Measurements from ENCODE around the gene DEDD.

Gene DEDD

GRCh38 chr1:161111527-161111926, 20.9 kb downstream of the DEDD start:
- no peak overlapping the region for H3K4me3 ChIP-seq (ENCODE audit: low read depth, low read length)
- peaks cover 3% of the 10 kb centered on the region; the same call in 1 of the 2 replicates for H3K36me3 ChIP-seq
- H3K4me1 ChIP-seq: no peaks in the 10 kb centered on the region
- no peak for DNase-seq
- H3K27me3 ChIP-seq: no peaks in the 10 kb centered on the region
- no peaks in the 10 kb centered on the region for H3K9me3 ChIP-seq
- TF ChIP-seq CTCF (IDR thresholded peaks at IDR 0.05; ENCODE audit: low read depth, low read length): no peak

DNA sequence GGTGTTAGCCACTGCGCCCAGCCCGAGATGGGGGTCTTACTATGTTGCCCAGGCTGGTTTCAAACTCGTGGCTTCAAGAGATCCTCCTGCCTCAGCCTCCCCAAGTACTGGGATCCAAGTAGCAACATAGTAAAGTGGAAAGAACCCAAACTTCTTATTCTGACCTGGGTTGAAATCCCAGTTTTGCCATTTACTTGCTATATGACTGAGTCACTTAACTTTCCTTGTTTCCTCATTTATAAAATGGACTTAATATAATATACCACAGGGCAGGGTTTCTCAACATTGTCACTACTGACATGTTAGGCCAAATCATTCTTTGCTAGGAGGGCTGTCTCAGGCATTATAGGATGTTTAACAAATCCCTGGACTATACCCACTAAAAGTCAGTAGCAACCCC, 21.4 kb downstream of the DEDD start:
- H3K4me1 ChIP-seq: no peaks in the 10 kb centered on the region
- no peak overlapping the region for H3K4me3 ChIP-seq (ENCODE audit: low read depth, low read length)
- no peak for DNase-seq
- no peaks in the 10 kb centered on the region for H3K27me3 ChIP-seq
- no peaks in the 10 kb centered on the region for H3K9me3 ChIP-seq
- TF ChIP-seq CTCF (IDR thresholded peaks at IDR 0.05; ENCODE audit: low read depth, low read length): no peak
- H3K36me3 ChIP-seq: peaks cover 3% of the 10 kb centered on the region; the same call in 1 of the 2 replicates

GRCh38 chr1:161106431-161106830, 26.0 kb downstream of the DEDD start:
- no peak for DNase-seq
- Histone ChIP-seq H3K36me3 (peaks cover 12% of the 10 kb centered on the region), H3K4me1 (no peaks in the 10 kb centered on the region), H3K27me3 (no peaks in the 10 kb centered on the region), H3K9me3 (no peaks in the 10 kb centered on the region), H3K4me3 (ENCODE audit: low read depth, low read length) (no peak overlapping the region)
- TF ChIP-seq CTCF (IDR thresholded peaks at IDR 0.05; ENCODE audit: low read depth, low read length): no peak

- no peak for TF ChIP-seq CTCF (IDR thresholded peaks at IDR 0.05; ENCODE audit: low read depth, low read length)
- no peaks in the 10 kb centered on the region for H3K4me1 ChIP-seq
- H3K4me3 ChIP-seq (ENCODE audit: low read depth, low read length): no peak overlapping the region
- no peaks in the 10 kb centered on the region for H3K9me3 ChIP-seq
- no peaks in the 10 kb centered on the region for H3K27me3 ChIP-seq
- DNase-seq: no peak
- H3K36me3 ChIP-seq: peaks cover 19% of the 10 kb centered on the region
Observed at GRCh38 chr1:161100556-161100955, 31.9 kb downstream of the DEDD start.

DNA sequence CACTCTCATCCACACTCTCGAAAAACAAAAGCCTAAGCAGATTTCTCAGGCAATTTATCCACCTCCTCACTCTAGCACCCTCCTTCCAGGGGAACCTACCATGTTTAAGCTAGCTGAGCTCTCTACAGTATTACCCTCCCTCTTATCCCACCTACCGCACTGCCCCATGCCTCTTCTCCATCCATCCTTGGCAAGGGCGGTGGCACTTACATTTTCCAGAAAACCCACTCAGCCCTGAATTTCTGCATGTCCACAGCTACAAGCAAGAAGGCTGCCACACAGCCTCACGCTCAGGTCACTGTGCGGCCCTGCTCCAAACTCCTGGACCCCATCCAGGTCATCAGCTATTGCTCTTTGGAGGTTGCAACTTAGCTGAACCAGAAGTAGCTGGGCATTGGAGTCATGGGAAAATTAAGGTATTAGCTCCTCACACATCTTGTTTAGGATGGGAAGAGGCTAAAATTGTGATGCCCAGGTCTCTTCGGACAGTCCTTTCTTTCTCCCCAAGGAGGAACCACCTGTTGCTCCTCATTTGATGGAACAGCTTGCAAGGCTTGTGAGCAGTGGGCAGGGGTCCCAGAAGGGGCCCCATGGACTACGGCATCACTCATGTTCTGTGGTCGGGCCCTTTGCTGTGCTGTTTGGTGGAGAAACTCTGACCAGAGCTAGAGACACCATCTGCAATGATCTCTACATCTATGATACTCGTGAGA, 33.2 kb downstream of the DEDD start:
- TF ChIP-seq CTCF (IDR thresholded peaks at IDR 0.05; ENCODE audit: low read depth, low read length): no peak
- H3K4me1 ChIP-seq: no peaks in the 10 kb centered on the region
- DNase-seq: no peak
- H3K36me3 ChIP-seq: peaks cover 19% of the 10 kb centered on the region
- peak overlapping the region; percentile 76 for H3K4me3 ChIP-seq (ENCODE audit: low read depth, low read length)
- no peaks in the 10 kb centered on the region for H3K9me3 ChIP-seq
- H3K27me3 ChIP-seq: no peaks in the 10 kb centered on the region

DNA sequence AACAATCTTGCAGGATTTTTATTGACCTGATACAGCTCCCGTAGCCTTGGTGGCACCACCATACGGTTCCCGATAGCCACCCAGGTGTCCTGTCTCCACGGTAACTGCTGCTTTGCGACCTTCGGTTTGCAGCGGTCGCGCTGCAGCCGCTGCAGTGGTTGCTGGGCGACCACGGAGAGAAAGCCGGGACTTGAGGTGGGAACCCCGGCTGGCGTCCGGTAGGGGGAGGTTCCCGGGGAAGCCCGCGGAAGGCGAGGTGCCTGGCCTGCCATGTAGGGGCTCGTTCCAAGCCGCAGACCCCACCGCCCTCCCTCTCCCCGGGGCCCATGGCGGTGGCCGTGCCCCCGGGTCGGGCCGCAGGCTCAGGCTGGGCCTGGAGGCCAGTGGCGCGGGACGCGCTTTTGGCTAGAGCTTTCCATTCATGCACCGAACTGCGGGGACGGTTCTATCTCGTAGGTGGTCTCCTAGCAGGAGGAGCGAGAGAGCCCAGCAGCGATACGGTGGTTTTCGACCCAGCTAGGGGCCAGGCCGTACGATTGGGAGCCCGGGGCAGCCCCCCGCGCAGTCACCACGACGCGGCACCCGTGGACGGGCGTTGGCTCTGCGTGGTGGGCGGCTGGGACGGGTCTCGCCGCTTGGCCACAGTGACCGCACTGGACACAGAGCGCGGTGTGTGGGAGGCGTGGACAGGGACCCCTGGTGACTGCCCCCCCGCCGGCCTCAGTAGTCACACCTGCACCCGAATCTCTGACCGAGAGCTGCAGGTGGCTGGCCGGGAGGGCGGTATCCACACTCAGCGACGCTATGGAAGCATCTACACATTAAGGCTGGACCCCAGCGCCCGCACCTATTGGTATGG, 34.0 kb downstream of the DEDD start, which contains the start of gene KLHDC9:
Gene KLHDC9 (plus strand): TSS at position 152 of the 859 bp plus-strand sequence. CDS start 175 bp downstream, at position 327.
- Histone ChIP-seq H3K4me1 (no peaks in the 10 kb centered on the region), H3K27me3 (no peaks in the 10 kb centered on the region), H3K9me3 (no peaks in the 10 kb centered on the region), H3K4me3 (ENCODE audit: low read depth, low read length) (peak within 1 kb of the TSS; percentile 76), H3K36me3 (peaks cover 19% of the 10 kb centered on the region)
- peak; percentile 88 for DNase-seq
- no peak for TF ChIP-seq CTCF (IDR thresholded peaks at IDR 0.05; ENCODE audit: low read depth, low read length)
